ENCODE data around the gene ELAVL1.
A peak's percentile ranks its signal among the peaks of the same experiment; 100 is the strongest.
"Not testable (repeated sequence)": the region's sequence is repeated elsewhere in the genome, so short reads cannot be mapped to it uniquely, and the experiment has no call there.

Gene ELAVL1

DNA sequence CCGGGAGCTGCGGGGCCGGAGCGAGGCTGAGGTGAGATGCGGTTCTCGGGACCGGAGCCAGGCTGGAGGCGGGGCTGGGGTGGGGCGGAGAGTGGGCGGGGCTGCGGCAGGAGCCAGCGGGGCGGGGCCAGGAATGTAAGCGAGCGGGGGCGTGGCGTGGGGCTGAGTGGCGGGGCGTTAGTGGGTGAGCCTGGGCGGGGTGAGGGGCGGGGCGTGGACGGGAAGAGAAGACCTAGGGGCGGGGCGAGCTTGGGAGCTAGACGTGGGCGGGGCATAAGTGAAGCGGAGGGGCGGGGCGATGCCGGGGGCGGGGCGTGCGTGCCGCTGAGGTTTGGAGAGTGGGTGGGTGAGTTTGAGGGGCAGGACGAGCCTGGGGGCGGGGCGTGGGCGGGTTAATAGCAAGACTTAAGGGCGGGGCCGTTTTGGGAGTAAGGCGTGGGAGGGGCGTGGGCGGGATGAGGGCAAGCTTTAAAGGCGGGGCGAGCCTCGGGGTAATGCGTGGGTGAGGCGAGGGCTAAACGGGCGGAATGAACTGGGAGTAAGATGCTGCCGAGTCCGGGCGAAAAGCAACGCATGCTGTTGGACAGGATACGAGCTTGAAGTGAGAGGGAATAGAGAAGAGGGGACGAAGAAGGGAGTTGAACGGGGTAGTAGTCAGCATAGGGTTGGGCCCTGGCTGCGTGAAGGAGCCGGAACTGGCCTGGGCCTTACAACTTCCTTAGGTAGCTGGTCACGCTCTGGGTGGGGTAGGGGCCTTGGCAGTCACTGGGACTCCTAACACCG, 84.7 kb downstream of the ELAVL1 start:
- DNase-seq, result peak; percentile 98

DNA sequence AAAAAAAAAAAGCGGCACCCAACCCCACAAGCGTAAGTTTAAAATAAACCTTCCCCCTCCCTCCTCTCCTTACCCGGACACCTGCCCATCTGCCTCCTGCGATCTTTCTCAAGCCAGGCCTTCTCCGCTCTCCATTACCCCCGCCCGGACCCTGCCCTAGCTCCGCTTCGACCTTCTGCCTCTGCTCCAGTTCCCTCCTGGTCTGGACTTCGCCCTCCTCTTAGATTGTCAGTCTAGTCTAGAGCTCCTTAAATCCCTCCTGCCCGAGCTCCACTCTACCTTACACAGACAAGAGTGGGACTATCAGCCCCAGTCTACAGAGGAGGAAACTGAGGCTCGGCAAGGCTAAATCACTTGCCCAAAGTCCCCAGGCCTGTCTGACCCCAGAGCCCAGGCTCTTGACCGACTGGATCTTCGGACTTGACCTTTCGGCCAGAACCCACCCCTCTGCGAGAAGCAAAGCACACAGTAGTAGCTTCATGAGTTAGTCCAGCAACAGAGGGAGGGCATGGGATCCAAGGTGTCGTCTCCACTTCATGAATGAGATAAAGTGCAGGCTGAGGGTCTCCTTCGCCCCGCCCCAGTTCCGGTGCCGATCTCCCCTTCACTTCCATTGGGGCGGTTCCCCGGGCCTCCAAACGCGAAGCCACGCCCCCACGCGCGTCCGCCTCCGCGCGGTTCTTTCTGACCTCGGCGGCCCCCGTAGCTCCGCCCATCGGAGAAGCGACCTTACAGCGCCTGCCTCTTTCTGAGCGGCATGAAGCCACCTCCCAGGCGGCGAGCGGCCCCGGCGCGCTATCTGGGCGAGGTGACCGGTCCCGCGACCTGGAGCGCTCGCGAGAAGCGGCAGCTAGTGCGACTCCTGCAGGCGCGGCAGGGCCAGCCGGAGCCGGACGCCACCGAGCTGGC, 85.6 kb downstream of the ELAVL1 start, which contains the start of gene SNAPC2:
Gene SNAPC2, plus strand, starts transcription at position 729 of the 909 bp plus-strand sequence. Its CDS starts 29 bp downstream, at position 758.
- DNase-seq, result peak; percentile 97

DNA sequence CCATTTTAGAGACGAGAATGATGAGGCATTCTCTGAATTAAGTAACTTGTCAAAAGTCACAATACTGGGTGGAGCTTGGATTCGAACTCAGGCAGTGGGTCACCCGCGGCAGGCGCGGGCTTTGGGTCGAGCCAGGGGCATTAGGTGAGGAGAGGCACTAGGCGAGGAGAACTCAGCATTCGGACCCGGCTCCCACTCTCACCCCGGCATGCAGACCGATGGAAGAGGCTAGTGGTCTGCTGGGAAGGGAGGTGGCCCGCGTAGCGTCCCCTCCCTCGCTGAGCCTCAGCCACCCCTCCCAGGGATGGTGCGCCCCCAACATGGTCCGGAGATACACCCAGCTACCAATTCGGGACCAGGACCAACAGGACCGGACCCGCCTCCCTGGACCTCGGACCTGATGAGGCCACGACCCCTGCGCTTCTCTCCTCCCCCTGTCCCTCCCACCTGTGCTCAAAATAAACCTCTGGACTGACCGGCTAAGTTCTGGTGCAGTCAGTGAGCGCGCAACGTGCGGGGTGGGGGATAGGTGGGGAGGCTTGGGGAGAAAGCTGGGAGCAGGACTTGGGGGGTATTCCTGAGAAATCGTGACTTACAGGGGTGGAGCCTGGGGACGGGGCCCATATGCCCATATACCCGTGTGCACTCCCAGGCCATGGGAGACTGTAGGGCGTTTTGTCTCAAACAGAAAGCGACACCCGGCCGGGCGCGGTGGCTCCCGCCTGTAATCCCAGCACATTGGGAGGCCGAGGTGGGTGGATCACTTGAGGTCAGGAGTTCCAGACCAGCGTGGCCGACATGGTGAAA, 86.6 kb downstream of the ELAVL1 start:
- DNase-seq, result no peak

DNA sequence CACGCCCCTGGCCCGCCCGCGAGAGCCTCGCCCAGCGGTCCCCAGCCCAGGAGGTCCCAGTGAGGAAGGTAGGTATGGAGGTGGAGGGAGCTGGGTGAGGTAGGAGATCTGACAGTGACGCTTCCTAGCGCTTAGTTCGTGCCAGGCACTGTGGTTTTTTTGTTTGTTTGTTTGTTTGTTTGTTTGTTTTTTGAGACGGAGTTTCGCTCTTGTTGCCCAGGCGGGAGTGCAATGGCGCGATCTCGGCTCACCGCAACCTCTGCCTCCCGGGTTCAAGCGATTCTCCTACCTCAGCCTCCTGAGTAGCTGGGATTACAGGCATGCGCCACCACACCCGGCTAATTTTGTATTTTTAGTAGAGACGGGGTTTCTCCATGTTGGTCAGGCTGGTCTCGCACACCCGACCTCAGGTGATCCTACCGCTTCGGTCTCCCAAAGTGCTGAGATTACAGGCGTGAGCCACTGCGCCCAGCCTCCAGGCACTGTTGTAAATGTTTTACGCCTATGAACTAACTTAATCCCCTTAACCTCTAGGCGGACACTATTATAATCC, 87.3 kb downstream of the ELAVL1 start:
- DNase-seq, result not testable (repeated sequence)

DNA sequence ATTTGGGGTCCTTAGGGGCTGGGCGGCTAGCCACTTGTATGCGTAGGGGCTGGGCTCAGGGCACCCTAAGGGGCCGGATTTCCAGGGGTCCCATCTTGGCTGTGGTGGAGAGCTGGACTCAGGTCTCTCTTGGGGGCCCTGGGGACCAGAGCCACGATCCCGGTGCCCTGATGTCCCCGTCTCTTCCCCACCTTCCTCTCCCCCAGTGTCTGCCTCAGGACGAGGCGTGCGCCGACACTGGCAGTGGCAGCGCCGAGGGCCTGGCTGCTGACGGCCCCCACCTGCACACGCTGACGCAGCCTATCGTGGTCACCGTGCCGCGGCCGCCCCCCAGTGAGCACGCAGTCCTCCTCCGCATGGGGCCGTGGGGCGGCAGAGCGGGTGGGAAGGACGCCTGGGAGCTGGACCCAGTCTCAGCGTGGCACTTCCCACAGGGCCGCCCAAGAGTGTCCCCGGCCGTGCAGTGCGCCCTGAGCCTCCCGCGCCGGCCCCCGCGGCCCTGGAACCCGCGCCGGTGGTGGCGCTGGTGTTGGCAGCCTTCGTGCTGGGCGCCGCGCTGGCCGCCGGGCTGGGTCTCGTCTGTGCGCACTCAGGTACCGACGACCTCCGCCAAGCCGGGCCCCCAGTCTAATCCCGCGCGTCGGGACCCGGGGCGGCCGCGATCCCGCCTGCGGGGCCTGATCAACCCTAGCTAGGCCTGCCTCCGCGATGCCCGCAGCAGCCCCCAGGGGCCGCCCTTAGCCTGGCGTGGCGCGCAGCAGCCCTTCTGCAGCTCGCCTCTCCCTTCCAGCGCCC, 88.0 kb downstream of the ELAVL1 start:
- DNase-seq, result peak; percentile 85

DNA sequence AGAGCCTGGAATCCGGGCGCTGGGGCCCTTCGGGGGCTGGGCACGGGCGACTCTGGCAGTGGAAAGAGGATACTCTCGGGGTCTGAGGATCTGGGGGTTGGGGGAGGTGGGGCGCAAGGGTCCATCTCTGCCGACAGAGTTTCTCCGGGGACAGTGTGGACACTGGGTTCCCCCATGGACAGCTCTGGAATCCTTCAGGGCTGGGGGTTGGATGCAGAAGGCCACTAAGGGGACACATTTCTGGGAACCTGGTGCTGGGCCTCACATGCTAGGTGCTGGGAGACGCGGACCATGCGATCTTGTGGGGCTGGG, 88.5 kb downstream of the ELAVL1 start:
- DNase-seq, result no peak

DNA sequence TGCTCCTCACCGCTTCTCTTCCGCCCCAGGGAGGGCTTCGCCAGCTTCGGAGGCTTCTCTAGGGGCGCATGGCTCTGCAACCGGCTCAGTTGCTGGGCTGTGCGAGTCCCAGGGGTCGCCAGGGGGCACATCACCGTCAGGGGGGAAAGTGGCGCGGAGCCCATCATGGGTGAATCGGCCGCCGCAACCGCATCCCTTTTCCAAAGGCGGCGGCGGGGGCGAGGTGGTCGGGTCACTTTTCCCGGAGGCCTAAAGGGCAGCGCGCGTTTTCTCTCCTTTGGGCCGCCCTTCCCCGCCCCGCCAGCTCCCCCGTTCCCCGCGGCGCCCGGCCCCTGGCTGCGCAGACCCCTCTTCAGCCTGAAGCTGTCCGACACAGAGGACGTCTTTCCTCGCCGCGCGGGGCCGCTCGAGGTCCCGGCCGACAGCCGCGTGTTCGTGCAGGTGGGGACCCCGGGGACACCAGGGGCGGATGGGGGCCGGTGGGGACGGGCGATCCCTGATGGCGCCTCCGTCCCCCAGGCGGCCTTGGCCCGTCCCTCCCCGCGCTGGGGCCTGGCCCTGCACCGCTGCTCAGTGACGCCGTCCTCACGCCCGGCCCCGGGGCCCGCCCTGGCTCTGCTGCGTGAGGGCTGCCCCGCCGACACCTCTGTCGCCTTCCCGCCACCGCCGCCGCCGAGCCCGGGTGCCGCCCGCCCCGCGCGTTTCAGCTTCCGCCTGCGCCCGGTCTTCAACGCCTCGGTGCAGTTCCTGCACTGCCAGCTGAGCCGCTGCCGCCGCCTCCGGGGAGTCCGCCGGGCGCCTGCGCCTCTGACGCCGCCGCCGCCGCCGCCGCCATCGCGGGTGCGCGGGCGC, 89.1 kb downstream of the ELAVL1 start:
- peak; percentile 75 for DNase-seq

DNA sequence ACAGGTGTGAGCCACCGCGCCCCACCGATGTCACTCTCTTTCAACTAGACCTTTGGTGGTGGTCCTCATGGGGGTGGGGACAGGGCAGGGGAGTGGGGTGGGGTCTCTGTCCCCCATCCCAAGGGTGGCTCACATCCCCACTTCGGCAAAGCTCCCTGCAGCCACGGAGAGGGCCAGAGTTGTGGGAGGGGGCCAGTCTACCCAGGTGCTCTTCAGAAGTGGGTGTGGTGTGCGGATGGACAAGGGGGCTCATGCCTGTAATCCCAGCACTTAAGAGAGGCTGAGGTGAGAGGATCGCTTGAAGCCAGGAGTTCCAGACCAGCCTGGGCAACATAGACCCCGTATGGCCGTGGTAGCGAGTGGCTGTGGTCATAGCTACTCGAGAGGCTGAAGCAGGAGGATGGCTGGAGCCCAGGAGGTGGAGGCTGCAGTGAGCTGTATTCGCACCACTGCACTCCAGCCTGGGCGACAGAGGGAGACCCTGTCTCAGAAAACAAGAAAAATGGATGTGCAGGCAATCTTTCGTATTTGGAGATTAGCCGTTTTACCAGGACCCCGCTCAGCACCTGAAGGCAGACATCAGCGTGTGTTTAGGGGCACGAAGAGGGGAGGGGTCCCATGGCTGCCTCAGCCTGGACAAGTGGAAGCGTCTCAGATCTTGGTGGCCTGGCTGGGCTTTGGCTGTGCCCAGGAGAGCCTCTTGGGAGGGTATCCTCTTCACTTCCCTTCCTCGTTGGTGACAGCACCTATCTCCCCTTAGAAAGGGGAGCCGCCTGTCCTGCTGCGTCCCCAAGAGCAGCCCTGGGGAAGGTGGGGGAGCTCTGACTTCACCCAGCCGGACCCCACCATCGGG, 90.0 kb downstream of the ELAVL1 start:
- no peak for DNase-seq

DNA sequence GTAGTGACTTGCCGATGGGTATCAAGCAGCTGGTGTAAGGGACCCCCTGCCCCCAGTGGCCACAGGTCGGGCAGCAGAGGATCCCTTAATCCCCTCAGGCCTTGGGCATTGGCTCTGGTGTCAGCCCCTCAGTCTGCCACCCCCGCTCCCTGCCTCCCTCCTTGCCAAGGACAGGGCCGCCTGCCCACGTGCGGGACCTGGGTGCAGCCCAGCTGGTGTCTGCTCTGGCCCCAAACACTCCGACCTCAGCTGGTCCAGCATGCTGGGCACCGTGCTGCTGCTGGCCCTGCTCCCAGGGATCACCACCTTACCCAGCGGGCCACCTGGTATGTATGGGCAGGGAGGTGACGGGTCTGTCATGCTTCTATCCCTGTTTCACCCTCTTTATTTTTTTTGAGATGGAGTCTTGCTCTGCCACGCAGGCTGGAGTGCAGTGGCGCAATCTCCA, 90.8 kb downstream of the ELAVL1 start, which contains the start of gene TGFBR3L:
Gene TGFBR3L, plus strand, starts transcription at position 233 of the 448 bp plus-strand sequence.
- no peak for DNase-seq

DNA sequence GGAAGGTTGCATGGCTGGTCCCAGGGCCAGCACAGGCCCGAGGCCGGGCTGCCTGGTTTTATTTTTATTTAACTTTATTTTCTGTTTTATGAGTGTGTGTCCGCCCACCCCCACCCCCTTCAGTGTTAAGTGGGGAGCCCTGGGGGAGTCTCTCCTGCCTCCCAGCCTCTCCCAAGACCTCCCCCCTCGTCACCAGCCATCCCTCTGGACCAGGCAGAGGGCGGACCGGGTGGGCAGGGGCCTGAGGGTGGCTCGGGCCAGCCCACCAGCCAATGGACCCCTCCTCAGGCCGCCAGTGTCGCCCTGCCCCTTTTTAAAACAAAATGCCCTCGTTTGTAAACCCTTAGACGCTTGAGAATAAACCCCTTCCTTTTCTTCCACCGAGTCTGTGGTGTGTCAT, 91.3 kb downstream of the ELAVL1 start:
- DNase-seq, result no peak

DNA sequence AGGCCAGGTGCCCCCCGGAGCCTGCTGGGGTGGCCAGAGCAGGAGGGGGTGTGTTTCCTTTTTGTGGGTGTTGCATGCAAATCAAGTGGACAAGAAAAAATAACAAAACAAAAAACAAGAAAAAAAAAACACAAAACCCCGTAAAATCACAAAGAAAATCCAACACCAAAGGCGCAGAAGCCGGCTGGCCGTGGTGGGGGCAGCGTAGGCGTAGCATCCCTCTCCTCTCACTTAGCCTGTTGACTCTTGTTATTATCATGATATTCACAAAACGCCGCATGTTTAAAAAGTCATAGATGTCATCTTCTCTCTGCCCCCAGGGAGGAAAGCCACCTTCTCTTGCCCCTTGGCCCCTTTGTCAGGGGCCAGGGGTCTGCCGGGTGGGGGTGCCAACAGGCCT, 91.8 kb downstream of the ELAVL1 start:
- DNase-seq, result no peak

DNA sequence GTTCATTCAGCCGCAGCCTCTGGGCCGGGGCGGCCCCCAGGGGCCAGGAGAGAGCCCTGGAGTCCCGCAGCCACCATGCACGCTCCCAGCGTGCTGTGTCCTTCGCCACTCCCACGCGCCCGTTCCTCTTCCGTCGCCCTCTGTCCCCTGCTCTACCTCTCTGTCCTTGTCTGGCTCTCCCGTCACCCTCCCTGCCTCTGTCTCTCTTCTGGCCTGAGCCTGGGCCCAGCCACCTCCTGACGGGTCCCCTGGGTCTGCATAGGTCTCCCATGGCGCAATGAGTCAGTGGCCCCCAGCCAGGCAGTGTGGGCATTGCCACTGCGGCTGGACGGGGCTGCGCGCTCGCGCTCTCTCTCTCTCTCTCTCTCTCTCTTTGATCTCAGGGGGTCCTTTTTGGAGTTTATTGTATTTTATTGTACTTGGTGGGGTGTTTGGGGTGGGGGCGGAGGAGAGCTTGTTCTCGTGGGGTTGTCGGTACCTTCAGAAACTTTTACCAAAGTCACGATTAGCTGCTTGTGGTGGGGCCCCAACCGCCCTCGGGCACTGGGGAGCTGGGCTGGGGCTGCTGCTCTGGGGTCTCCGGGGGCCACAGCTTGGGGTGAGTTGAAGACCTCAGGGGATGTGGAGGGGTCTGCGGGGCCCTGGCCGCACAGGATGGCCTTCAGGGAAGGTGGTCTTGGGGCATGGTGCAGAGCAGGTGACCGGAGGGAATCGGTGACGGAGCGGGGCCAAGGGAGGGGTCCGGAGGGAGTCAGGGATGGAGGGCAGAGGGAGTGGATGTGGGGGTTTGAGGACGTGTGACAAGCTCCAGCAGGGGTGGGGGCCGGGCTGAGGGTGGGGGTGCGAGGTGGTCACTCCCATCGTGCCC, 92.5 kb downstream of the ELAVL1 start:
- no peak for DNase-seq

DNA sequence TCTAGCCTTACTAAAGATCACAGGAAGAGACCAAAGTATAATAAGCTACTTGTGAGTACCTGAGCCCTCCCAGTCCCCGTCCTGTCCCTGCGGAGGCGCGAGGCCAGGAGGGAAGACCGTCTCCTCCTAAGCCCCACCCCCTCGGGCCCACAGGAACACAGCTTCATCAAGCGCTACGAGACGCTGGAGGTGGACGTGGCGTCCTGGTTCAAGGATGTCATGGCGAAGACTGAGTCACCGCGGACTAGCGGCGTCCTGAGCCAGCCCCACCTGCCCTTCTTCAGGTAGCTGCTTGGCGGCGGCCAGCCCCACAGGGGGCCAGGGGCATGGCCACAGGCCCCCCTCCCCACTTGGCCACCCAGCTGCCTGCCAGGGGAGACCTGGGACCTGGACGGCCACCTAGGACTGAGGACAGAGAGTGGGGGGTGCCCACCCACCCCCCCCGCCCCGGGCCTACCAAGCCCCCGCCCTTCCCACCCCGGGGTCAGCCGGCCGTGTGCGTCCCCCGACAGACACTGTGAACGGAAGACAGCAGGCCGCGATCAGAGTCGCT, 93.2 kb downstream of the ELAVL1 start:
- no peak for DNase-seq

DNA sequence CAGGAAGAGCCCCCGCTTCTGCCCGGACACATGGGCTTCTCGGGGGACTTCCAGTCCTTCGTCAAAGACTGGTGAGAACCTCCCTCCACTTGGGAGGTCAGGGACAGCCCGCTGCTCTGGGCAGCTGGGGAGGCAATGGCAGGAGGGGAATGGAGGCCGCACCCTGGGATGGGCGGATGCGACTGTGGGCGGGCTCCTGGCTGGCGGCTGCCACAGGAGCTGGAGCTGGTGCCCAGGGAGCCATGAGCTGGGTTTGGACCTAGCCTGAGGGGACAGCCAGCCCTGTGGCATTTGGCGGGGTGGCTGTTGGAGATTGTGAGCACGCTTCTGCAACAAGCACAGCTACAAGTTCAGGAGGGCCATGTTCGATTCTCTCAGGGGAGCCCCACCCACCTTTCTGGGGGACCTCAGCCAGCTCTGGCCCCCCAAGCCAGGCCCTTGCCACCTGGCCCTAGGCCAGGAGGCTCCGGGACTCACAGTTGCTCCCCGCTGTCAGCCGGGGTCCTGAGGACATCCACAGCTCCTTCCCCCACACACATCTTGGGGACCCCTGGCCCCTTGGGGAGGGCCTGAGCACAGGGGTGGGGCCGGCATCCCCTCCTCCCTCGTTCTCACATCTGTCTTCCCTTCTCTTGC, 93.8 kb downstream of the ELAVL1 start:
- no peak for DNase-seq

DNA sequence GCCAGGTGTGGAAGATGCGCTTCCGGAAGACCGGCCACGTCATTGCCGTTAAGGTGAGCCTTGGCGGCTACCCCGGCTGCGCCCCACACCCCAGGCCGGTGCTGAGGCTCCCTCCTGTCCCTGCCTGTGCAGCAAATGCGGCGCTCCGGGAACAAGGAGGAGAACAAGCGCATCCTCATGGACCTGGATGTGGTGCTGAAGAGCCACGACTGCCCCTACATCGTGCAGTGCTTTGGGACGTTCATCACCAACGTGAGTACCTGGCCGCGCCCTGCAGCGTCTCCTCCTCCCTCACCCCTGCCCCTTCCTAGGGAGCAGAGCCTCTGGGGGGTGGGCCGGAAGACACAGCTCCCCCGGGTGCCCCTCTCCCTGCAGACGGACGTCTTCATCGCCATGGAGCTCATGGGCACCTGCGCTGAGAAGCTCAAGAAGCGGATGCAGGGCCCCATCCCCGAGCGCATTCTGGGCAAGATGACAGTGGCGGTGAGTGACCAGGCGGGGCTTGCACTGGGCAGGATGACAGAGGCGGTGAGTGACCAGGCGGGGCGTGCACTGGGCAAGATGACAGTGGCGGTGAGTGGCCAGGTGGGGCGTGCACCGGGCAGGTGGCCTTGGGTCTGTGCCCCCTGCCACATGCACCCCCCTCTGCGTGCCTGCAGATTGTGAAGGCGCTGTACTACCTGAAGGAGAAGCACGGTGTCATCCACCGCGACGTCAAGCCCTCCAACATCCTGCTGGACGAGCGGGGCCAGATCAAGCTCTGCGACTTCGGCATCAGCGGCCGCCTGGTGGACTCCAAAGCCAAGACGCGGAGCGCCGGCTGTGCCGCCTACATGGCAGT, 94.9 kb downstream of the ELAVL1 start:
- DNase-seq, result no peak

DNA sequence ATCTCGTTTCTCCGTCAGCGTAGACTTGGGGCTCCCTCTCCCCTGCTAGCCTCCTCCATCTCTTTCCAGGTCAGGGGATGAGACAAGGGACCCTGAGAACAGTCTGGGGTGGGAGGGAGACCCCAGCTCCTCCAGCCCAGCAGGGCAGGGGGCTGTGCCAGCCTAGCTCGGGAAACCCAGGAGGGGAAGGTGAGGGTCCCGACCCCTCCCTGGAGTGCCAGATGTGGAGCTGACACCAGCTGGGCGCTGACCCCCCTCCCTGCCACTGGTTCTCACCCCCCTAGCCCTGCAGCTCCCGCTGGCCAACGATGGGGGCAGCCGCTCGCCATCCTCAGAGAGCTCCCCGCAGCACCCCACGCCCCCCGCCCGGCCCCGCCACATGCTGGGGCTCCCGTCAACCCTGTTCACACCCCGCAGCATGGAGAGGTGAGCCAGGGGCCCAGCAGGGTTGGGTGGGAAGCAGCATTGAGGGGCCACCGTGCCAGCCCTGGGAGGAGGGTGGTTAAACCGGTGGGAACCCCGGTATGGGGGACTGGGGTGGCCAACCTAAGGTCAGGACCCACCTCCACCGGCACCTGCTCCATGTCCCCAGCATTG, 95.9 kb downstream of the ELAVL1 start:
- DNase-seq, result no peak

Measured in RPMI8226 (cell line).